ENCODE data around the gene ST8SIA4.

ST8SIA4 gene

GRCh38 chr5:100903039-100903887 is at the start of gene ST8SIA4:
TSS of gene ST8SIA4 (minus strand) at chr5:100903282. CDS start at chr5:100902955, 327 bp downstream.
- ATAC-seq = peak; percentile 86
- TF ChIP-seq ESRRG (CRISPR knock-in tag; IDR thresholded peaks at IDR 0.05) (no peak), TCF4 (CRISPR knock-in tag; IDR thresholded peaks at IDR 0.05; ENCODE audit: borderline replicate concordance) (no peak), ZC3H10 (CRISPR knock-in tag; IDR thresholded peaks at IDR 0.05) (no peak), ARNTL (CRISPR knock-in tag; IDR thresholded peaks at IDR 0.05; ENCODE audit: borderline replicate concordance, low read depth) (no peak), ZNF565 (CRISPR knock-in tag; conservative IDR thresholded peaks at IDR 0.05; ENCODE audit: low read depth) (no peak), PPARA (CRISPR knock-in tag; IDR thresholded peaks at IDR 0.05; ENCODE audit: borderline replicate concordance) (no peak), BACH2 (CRISPR knock-in tag; IDR thresholded peaks at IDR 0.05; ENCODE audit: borderline replicate concordance) (no peak), PATZ1 (CRISPR knock-in tag; IDR thresholded peaks at IDR 0.05; ENCODE audit: borderline replicate concordance) (no peak), GLIS3 (CRISPR knock-in tag; IDR thresholded peaks at IDR 0.05) (no peak), ZNF8 (CRISPR knock-in tag; IDR thresholded peaks at IDR 0.05) (no peak), RARB (CRISPR knock-in tag; IDR thresholded peaks at IDR 0.05) (no peak), ZFP30 (CRISPR knock-in tag; IDR thresholded peaks at IDR 0.05) (no peak), TOX (CRISPR knock-in tag; IDR thresholded peaks at IDR 0.05; ENCODE audit: borderline replicate concordance) (no peak), TSHZ2 (CRISPR knock-in tag; IDR thresholded peaks at IDR 0.05) (no peak), SNAI2 (CRISPR knock-in tag; IDR thresholded peaks at IDR 0.05) (no peak), OSR1 (CRISPR knock-in tag; IDR thresholded peaks at IDR 0.05) (no peak), ISL1 (CRISPR knock-in tag; IDR thresholded peaks at IDR 0.05) (no peak)

- TF ChIP-seq PPARA (CRISPR knock-in tag; IDR thresholded peaks at IDR 0.05; ENCODE audit: borderline replicate concordance) (no peak), ZFP3 (CRISPR knock-in tag; IDR thresholded peaks at IDR 0.05) (no peak), ZC3H10 (CRISPR knock-in tag; IDR thresholded peaks at IDR 0.05) (no peak)
- no peak for ATAC-seq
Observed at GRCh38 chr5:100950985-100951384, 47.9 kb upstream of the ST8SIA4 start.

GRCh38 chr5:100913298-100913697 is 10.2 kb upstream of the ST8SIA4 start:
- TF ChIP-seq SNAI2 (CRISPR knock-in tag; IDR thresholded peaks at IDR 0.05) = no peak
- TF ChIP-seq OSR1 (CRISPR knock-in tag; IDR thresholded peaks at IDR 0.05) = no peak
- no peak for TF ChIP-seq CSDC2 (CRISPR knock-in tag; IDR thresholded peaks at IDR 0.05)
- TF ChIP-seq BACH2 (CRISPR knock-in tag; IDR thresholded peaks at IDR 0.05; ENCODE audit: borderline replicate concordance) = no peak
- no peak for TF ChIP-seq ARNTL (CRISPR knock-in tag; IDR thresholded peaks at IDR 0.05; ENCODE audit: borderline replicate concordance, low read depth)
- ATAC-seq = no peak

GRCh38 chr5:100909034-100909433 is 6.0 kb upstream of the ST8SIA4 start:
- TF ChIP-seq PPARA (CRISPR knock-in tag; IDR thresholded peaks at IDR 0.05; ENCODE audit: borderline replicate concordance) (no peak), ZNF565 (CRISPR knock-in tag; conservative IDR thresholded peaks at IDR 0.05; ENCODE audit: low read depth) (no peak), POU6F1 (CRISPR knock-in tag; IDR thresholded peaks at IDR 0.05; ENCODE audit: borderline replicate concordance, low read depth) (no peak), ZNF8 (CRISPR knock-in tag; IDR thresholded peaks at IDR 0.05) (no peak), CSRNP3 (CRISPR knock-in tag; IDR thresholded peaks at IDR 0.05) (no peak), BACH2 (CRISPR knock-in tag; IDR thresholded peaks at IDR 0.05; ENCODE audit: borderline replicate concordance) (no peak), OSR1 (CRISPR knock-in tag; IDR thresholded peaks at IDR 0.05) (no peak), SNAI2 (CRISPR knock-in tag; IDR thresholded peaks at IDR 0.05) (no peak), CREB5 (CRISPR knock-in tag; IDR thresholded peaks at IDR 0.05; ENCODE audit: low read depth) (no peak), ZFP30 (CRISPR knock-in tag; IDR thresholded peaks at IDR 0.05) (no peak), ZNF70 (CRISPR knock-in tag; IDR thresholded peaks at IDR 0.05) (no peak), ZC3H10 (CRISPR knock-in tag; IDR thresholded peaks at IDR 0.05) (no peak), ESRRG (CRISPR knock-in tag; IDR thresholded peaks at IDR 0.05) (no peak), GLIS3 (CRISPR knock-in tag; IDR thresholded peaks at IDR 0.05) (no peak), ISL1 (CRISPR knock-in tag; IDR thresholded peaks at IDR 0.05) (no peak), ZFP3 (CRISPR knock-in tag; IDR thresholded peaks at IDR 0.05) (no peak), CSDC2 (CRISPR knock-in tag; IDR thresholded peaks at IDR 0.05) (no peak)
- ATAC-seq = no peak

Measured in SK-N-SH treated with all-trans-retinoic acid at 6 μM for 48 hours (cell line).